CD4-positive, alpha-beta T cell treated with Interleukin-12 subunit alpha and Interleukin-12 subunit beta, for 1 hour (primary cell): ENCODE measurements around the gene NOS1AP.

Experiments used
- DNase-seq: peaks from one replicate; pipeline ENCODE4 v3.0.0-alpha.2; 2020

Gene NOS1AP

DNA sequence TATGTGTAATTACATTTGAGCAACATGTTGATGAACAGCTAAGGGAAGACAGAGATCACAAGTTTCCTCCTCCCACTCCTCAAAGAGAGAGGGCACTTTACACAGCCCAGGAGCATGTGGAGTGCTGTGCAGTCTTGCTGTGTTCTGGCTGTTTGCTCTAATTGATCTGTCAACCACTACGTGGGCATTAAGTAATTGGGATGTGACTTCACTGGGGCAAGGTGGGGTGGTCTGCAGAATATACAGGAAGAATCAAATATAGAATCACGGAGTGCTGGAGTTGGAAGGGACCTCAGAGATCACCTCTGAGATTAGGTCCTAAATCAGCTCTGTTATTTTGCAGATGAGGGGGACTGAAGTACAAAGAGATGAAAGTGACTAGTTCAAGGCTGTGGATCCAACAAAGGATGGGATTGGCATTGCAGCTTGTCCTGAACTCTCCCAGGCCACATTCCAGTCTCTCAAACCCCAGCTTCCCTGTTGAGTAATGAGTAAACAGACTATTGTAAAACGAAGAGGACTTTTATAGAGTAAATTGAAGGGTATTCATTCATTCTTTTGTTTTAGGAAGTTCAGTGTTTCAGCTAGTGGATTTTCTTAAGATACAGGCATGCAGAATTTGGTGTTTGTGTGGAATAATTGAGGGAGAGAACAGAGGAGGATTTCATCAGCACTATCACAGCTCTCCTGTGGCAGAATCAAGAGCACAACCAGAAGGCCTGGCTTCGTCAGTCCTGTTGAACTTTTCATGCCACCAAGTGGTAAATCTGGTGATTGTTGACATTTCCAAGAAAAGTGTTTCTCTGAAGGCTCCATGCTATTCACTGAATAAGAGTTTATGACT lies 22.4 kb downstream of the NOS1AP start:
- no peak for DNase-seq

DNA sequence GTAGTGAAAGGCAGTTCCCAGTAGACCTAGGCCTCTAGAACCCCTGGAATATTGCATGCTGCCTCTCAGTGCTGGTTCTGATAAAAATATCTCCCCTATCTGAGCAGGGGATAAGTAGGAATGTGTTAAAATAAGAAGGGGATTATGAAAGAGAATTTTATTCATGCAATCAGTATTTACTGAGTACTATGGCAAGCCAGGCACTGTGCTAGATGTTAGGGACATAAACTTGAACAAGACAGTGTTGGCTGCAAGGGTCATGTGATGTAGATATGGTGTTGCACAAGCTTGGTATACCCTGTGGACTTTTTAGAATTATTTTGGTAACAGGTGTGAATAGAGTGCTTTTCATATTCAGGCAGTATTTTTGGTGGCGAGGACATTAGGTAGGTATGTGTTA lies 23.6 kb downstream of the NOS1AP start:
- DNase-seq = no peak

DNA sequence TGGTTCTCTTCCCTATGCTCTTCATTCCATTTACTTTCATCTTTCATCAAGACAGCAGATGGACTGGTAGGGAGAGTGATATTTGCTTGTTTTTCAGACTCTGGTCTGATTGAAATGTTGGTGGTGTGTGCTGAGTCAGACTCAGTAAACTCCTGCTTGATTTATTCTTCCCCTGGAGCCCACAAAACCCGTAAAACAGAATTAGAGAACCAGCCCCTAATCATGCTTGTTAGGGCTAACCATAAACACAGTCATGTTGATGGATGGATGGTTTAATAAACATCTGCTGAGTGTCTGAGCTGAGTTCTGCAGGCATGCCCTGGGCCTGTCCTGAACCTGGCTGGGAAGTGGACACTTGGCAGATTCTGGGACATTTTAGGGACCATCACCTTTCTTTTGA lies 24.8 kb downstream of the NOS1AP start:
- DNase-seq = no peak

- no peak for DNase-seq
These were observed 25.2 kb downstream of the NOS1AP start for GRCh38 chr1:162094723-162095122.

GRCh38 chr1:162107911-162108310 lies 38.4 kb downstream of the NOS1AP start:
- DNase-seq = no peak

GRCh38 chr1:162108426-162108825 lies 38.9 kb downstream of the NOS1AP start:
- no peak for DNase-seq

- no peak for DNase-seq
These were observed 41.4 kb downstream of the NOS1AP start for GRCh38 chr1:162110910-162111309.

- no peak for DNase-seq
These were observed 42.1 kb downstream of the NOS1AP start for GRCh38 chr1:162111572-162111971.

DNA sequence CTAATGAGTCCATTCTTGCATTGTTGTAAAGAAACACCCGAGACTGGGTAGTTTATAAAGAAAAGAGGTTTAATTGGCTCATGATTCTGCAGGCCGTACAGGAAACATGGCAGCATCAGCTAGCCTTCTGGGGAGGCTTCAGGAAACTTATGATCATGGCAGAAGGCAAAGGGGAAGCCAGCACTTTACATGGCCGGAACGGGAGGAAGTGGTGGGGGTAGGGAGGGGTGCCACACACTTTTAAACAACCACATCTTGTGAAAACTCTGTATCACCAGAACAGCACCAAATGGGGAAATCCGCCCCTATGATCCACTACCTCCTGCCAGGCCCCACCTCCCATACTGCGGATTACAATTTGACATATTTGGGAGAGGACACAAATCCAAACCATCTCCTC lies 43.9 kb downstream of the NOS1AP start:
- DNase-seq = no peak

DNA sequence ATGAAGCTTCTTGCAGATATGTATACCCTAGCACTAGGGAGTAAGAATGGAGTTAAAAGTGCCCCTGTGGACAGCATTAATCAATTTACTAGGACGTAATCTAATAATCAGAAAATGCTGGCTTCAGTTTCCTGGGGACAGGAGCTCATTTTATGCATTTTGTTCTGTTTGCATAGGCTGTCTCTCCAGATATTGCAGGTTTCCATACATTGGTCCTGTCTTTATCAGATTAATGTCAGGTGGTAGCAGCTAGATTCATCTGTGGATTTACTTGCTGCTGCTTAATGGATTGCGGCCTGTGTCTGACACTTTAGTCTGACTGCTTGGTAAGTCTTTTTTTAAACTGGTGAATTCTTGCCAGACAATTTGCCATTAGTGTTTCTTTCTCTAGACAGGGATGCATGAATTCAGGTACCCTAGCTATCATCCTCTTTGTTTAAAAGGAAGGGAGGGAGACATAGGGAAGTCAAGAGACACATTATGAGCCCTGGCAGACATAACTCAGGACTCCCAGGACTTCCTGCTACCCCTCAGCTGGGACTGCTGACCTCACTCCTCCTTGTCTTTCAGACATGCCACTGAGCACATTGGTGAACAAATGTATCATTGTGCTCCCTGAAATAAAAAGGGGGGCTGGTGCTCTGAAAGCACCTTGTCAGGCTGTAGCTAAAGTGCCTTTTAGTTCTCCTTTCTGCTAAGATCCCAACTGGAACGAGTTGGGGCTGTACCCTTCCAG lies 47.7 kb downstream of the NOS1AP start:
- no peak for DNase-seq

- no peak for DNase-seq
These were observed 48.6 kb downstream of the NOS1AP start for GRCh38 chr1:162118063-162118462.

DNA sequence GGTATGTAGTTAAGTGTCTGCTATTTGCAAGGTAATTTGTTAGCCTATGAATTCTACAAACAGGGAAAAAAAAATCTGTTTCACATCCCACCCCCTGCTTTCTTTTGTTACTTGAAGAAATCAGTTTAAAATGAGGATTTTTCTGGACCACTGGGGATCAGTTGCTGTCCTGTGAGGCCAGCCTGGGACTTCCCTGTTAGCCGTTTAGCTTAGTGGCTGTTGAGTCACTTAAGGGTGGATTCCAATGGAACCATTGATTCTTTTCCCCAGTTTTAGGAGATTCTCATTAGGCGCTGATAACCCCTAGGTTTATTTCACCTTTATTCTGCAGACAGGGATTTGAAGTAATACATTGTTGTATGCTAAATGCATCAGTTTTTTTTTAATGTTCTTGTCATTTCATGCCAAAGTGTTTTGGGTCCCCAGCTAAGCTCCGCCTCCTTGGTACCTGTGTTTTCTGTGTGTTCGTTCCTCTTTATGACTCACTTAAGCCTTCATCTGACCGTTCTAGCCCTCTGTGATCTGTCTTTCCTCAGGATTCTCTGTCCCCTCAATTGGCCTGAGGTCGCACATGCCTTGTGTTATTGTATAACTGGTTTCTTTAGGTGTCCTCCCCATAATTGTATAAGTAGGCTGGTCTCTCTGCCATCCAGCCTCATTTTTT lies 59.3 kb downstream of the NOS1AP start:
- DNase-seq = no peak

- no peak for DNase-seq
These were observed 60.8 kb downstream of the NOS1AP start for GRCh38 chr1:162130308-162130707.

GRCh38 chr1:162131400-162132321 lies 62.2 kb downstream of the NOS1AP start:
- DNase-seq = no peak

DNA sequence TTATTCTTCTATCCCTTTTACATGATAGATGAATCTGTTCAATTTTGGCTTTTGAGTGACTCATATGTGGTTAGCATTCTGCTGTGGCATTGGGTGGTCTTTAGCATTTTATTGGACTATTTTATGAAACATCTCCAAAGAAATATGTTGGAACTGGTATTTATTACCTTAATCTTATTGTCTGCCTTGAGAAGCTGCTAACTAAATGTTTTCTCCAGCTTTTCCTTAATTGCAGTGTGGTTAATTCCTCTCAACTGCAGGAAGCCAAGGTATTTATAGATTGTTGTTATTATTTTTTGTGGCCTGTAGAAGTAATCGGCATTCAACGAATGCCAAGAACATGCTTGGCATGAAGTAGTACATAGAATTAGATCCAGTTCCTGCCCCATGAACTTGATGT lies 64.1 kb downstream of the NOS1AP start:
- DNase-seq = no peak

GRCh38 chr1:162134646-162135045 lies 65.2 kb downstream of the NOS1AP start:
- DNase-seq = no peak

DNA sequence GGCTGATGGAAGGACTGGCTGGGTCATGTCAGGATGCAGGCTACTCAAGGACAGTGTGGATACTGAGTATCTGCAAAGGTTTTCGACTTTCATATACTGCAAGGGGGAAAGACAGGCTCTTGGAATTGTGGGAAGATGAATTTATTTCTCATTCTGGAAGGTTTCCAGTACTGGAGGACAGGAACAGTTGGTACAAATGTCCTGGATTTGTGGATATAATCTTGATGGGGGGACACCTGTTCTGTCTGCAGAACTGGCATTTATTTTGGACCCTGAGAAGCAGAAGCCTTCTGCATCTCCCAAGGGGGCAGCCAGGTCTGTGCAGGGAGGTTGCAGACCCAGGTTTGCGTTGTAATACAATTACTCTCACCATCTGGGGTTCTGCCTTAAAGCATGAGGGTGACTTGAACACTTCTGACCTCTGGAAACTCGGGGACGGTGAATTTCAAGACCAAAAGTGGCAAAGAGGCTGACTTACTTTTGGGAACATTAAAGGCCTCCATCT lies 65.8 kb downstream of the NOS1AP start:
- no peak for DNase-seq

- DNase-seq = no peak
These were observed 67.3 kb downstream of the NOS1AP start for GRCh38 chr1:162136760-162137159.

DNA sequence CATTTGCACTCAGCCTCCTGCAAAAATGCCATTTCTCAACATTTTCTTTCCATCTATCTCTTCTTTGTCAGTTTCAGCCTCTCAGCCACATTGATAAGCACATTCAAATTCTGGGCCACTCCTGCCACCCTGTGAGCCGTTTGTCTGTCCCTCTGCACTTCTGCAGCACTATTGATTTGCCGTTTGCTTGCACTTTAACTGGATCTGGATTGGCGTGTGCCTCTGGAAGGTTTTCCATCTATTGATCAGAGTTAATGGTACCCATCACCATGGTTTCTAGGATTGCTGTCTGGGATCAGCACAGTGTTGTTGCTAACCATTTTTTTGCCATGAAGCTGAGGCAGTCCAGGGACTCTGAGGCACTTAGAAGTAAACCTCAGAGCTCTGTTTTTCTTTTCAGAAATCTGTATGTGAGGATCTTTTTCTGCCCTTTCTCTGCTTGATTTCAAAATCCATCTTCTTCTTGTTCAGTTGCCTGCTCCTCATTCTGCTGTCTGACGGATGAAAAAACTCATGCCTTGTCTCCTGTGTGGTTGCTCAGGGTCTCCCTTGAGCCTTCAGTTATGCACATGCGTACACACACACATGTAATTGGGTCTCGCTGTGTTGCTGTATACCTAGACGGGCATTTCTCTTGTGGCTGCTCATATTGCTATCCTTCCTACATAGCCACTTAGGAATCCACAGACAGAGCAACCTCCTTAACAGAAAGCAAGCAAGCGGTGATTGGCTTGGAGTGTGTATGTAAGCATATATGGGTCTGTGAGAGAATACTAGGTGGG lies 67.9 kb downstream of the NOS1AP start:
- no peak for DNase-seq

- no peak for DNase-seq
These were observed 68.6 kb downstream of the NOS1AP start for GRCh38 chr1:162138112-162138511.

GRCh38 chr1:162138599-162139181 lies 69.2 kb downstream of the NOS1AP start:
- no peak for DNase-seq
